ENCODE measurements around the gene HNRNPAB.
"Not testable (repeated sequence)": the region's sequence is repeated elsewhere in the genome, so short reads cannot be mapped to it uniquely, and the experiment has no call there.

HNRNPAB gene

GRCh38 chr5:178230879-178231538, 26.7 kb downstream of the HNRNPAB start:
- DNase-seq (ENCODE audit: low spot score), result no peak

- DNase-seq (ENCODE audit: low spot score), result no peak
These were observed 27.3 kb downstream of the HNRNPAB start for GRCh38 chr5:178231539-178232123.

- no peak for DNase-seq (ENCODE audit: low spot score)
These were observed 28.0 kb downstream of the HNRNPAB start, which contains the start of gene PHYKPL for GRCh38 chr5:178232124-178232919. Gene PHYKPL (minus strand): TSS chr5:178232802. CDS start chr5:178232550, 252 bp downstream.

DNA sequence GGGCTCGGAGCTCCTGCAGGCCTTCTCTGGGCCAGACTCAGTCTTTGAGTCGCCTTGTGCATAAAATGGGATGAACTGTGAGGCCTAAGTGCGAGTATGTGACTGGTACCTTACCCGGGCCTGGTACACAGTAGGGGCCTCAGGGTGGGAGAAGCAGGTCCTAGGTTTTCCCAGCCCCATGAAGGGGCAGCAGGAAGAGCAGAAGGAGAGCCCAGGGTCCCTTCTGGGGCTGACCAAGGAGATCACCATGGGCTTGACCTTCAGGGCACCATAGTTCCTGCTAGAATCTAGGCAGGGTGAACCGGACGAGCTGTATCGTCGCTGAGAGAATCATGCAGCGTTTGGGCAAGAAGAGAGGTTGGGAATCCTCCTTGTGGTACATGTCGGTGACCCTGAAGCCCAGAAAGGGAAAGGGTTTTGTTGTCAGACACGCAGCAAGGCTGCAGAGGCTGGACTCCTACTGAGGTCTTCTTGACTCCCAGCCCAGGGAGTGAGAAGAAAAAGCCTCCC, 28.6 kb downstream of the HNRNPAB start:
- DNase-seq (ENCODE audit: low spot score), result no peak

- DNase-seq (ENCODE audit: low spot score), result no peak
These were observed 29.9 kb downstream of the HNRNPAB start for GRCh38 chr5:178234121-178234749.

DNA sequence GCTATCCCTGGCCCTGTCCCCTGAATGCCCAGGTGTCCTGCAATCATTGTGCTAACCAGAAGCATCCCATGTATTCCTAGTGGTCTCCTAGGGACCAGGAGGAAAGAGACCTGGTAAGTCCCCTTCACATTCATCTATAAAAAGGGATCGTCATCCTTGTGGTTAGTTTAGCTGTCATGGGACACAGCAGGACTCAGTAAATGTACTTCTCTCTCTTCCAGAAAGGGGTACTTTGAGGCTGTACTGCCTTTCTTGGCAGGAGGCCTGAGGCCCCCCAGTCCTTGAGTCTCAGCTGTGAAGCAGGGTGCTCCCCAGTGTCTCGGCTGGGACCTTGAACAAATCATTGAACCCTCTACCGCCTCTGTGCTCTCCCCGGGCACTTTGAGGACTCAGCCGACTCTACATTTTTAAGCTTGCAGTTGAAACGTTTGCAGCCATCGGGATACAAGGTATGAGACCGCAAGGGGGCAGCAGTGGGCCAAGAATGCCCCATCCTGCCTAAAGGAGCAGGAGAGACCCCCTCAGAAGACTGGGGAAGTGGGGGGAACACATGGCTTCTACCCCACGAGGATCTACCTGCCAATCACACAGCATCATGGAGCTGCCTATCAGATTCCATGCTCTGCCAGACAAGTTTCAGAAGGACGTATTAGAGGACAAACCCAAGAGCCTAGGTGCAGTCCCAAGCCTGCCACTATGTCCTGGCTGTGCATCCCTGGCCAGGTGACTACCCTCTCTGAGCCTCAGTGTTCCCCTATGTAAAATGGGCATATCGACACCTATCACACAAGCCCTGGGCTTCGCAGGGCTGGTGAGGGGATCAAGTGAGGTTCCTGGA, 30.6 kb downstream of the HNRNPAB start:
- DNase-seq (ENCODE audit: low spot score), result peak; percentile 56

- DNase-seq (ENCODE audit: low spot score), result no peak
These were observed 31.2 kb downstream of the HNRNPAB start for GRCh38 chr5:178235588-178235974.

GRCh38 chr5:178236126-178236525, 31.8 kb downstream of the HNRNPAB start:
- no peak for DNase-seq (ENCODE audit: low spot score)

DNA sequence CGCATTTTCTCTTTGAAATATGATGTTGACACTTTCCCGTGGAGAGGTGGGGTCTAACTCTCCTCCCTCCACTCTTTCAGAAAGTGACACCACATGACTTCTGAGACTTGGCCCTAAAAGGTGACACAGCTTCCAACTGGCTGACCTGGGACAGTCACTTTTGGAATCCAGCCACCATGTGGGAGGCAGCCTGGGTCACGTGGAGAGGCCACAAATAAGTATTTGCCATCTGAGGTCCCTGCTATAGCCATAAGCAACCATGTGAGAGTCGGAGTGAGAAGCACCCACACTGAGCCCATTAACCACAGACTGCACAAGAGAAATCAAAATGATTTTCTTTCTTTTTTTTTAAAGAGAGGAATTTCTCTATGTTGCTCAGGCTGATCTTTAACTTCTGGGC, 32.3 kb downstream of the HNRNPAB start:
- DNase-seq (ENCODE audit: low spot score), result no peak

DNA sequence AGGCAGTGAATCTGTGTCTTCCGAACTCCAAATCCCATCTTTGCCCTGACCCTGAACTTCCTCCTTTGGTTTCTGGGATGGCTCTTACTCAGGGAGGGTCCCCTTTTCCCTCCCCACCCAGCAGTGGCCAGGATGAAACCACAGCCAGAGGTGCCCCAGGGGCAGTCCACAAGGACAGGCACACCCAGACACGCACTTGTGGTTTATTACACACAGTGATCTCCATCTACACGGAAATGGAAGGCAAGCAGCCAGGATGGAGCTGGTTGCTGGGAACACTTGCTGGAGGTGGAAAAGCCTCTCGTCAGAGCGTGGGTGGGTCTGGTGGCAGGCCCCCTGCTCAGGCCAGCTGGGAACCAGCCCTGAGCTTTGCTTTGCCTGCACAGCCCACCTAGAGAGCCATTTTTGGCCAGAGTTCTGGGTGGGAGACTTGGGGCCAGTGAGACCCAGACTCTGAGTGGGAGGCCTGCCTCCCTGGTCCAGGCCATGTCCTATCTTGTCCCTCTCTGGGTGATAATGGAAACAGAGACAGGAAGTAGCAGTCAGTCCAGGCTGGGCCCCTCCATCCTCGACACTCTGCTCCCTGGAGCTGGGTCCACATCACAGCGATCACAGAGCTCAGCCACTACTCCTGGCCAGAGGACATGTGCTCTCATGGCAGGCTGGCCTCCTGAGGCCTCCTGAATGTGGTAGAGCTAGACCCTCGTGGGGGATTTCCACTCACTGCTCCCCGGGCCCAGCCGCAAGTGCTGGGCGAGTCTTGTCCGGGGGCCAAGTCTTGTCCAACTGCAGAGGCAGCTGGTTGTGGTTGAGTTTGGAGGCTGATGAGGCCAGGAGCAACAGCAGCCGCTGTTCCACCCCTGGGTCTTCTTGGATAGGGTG, 33.3 kb downstream of the HNRNPAB start:
- no peak for DNase-seq (ENCODE audit: low spot score)

DNA sequence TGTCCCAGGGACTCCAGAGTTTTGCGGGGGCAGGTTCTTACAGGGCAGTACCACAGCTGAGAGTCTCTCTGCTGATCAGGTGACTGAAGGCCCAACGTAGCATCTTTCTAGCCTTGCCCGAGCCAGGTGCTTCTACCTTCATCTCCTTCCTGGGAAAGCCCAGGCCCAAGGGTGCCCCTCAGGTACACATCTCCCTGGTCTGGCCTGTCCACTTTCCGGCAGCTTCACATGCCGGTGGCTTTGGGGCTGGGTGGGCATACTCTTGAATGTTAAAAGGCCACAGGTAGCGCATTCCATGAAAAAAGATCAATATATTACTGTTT, 33.9 kb downstream of the HNRNPAB start:
- no peak for DNase-seq (ENCODE audit: low spot score)

DNA sequence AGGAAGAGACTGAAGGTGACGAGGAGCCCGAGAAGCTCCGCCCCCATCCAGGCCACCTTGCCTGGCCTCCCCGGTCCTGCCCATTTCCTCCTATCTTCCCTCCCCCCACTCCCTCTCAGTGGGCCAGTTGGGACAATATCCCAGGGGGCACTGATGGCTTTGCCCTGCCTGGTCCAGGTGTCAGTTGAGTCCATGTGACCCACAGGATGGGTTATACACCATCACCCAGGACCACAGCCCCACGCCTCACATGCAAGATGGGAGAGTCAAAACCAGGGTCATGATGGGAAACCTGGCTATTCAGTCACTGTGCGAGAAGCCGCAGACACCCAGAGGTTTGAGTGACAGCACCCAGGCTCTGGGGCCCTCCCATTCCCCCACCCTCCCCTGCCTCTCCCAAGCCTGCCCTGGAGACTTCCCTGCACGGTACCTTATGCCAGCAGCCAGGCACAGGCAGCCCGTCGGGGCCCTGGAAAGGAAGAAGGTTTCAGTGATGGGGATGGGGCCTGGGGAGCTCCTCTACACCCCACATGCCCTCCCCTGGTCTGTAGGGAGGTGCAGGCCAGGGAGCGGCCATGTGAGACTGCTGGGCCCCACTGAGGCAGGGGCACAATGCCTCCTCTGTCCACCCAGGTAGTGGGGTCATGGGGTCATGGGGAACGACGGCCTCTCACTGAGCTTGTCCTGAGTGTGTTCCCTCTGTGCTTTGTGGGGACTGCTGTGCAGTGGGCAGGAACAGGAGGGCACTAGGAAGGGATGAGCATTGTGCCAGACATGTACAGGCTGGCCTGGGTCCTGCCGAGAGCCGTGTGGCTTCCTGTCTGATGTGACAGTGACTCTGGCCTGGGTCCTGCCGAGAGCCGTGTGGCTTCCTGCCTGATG, 34.6 kb downstream of the HNRNPAB start:
- no peak for DNase-seq (ENCODE audit: low spot score)

DNA sequence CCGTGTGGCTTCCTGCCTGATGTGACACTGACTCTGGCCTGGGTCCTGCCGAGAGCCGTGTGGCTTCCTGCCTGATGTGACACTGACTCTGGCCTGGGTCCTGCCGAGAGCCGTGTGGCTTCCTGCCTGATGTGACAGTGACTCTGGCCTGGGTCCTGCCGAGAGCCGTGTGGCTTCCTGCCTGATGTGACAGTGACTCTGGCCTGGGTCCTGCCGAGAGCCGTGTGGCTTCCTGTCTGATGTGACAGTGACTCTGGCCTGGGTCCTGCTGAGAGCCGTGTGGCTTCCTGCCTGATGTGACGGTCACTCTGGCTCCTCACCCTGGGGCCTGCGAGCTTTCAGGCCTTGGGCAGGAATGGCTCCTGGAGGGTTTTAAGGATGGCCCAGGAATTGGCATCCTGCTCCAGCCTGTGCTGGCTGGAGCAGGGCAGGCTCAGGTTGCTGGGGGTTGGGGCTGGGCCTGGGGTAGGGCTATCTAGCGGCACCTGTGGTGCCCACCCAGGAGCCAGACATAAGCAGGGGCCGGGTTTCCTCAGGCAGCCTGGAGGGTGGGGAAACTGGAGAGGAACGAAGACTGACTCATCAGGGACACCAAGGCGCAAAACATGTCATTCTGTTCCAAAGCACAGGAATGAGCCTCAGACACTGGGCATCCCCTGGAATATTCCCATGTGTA, 35.4 kb downstream of the HNRNPAB start:
- DNase-seq (ENCODE audit: low spot score), result not testable (repeated sequence)

- no peak for DNase-seq (ENCODE audit: low spot score)
These were observed 36.0 kb downstream of the HNRNPAB start for GRCh38 chr5:178240341-178240741.

- DNase-seq (ENCODE audit: low spot score), result no peak
These were observed 36.4 kb downstream of the HNRNPAB start for GRCh38 chr5:178240766-178241165.

DNA sequence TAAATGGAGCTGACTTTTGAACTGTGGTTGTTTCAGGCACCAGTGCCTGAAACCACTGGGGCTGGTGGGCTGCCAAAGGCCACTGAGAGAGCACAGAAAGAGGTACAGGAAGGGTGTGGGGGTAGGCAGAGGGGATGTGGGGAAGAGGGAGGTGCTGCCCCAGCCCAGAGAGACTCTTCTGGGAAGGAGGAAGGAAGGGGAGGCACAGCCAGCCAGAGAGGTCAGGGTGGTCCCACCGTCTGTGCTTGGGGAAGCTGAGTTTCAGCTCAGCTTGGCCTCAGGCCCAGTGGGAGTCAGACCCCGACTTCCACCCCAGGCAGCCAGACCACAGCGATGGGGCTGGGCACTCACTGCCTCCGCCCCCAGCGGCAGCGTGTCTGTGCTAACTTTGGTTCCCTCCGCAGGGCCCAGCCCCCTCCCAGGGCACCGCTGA, 36.9 kb downstream of the HNRNPAB start:
- no peak for DNase-seq (ENCODE audit: low spot score)

GRCh38 chr5:178241688-178242231, 37.4 kb downstream of the HNRNPAB start:
- DNase-seq (ENCODE audit: low spot score), result no peak

- DNase-seq (ENCODE audit: low spot score), result no peak
These were observed 38.1 kb downstream of the HNRNPAB start for GRCh38 chr5:178242416-178242815.

DNA sequence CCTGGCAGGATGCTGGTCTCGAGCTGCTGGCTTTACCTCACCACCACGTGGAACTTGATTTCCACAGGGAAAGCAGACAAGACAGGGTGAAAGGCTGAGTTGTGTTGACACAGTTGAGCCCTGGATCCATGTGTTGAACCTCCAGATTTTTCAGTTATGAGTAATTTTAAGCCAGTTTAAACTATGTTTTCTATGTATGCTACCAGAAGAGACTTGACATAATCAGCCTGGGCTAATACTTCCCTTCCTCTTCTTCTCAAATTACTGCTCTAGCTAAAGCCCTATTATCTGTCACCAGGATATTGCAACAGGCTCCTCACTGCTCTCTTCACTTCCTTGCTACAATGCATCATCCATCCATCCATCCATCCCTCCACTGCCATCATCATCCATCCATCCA, 40.2 kb downstream of the HNRNPAB start:
- no peak for DNase-seq (ENCODE audit: low spot score)
